CD4-positive, alpha-beta T cell (primary cell): ENCODE data around the gene ZNF823. TPM values are rescaled to one million over a fixed set of nuclear protein-coding genes. Genes with fewer than 3 reads are reported as not detected.

Experiments
- ATAC-seq: fragments of 200-7000 bp; cut with Tn5 transposase; one replicate; pipeline ENCODE4 v1.10.0; 2022; ENCODE audit warnings: mild to moderate bottlenecking; ENCODE audit not compliant: poor library complexity
- CTCF ChIA-PET: fragments of 350-600 bp; sonication (Branson Sonifier 250); formaldehyde crosslinking; loops from one replicate; lab custom pipeline; 2021; ENCODE audit warnings: antibody characterized with exemption, inconsistent platforms; lab: Charles Lee
- POLR2A ChIA-PET: fragments of 350-600 bp; sonication (Branson Sonifier 250); formaldehyde crosslinking; loops from one replicate; lab custom pipeline; 2021; ENCODE audit warnings: antibody characterized with exemption, inconsistent platforms; lab: Charles Lee
- DNase-seq, 14 experiments: peaks; one replicate each; pipeline ENCODE4 v3.0.0-alpha.2; 2013 to 2020; ENCODE audit warnings: mixed read lengths in 2 of 14
- H3K27ac ChIP-seq, 2 donors: one replicate each; pipeline versions ENCODE4 v1.5.1 to v1.7.0; 2013; ENCODE audit warnings: low read length in 2 of 2, low read depth in 1 of 2, mild to moderate bottlenecking in 1 of 2
- H3K27me3 ChIP-seq, 2 experiments: 1 replicate in 1 of 2; 2 replicates in 1 of 2; pipeline versions ENCODE4 v1.6.1 to v1.7.0; 2013; ENCODE audit warnings: low read length in 2 of 2, control low read depth in 1 of 2, mild to moderate bottlenecking in 1 of 2, moderate library complexity in 1 of 2; ENCODE audit not compliant: insufficient read depth in 2 of 2, control insufficient read depth in 1 of 2
- H3K36me3 ChIP-seq: one replicate; pipeline ENCODE4 v1.6.1; 2013; ENCODE audit warnings: low read length, control low read depth; ENCODE audit not compliant: insufficient read depth
- H3K4me1 ChIP-seq: one replicate; pipeline ENCODE4 v1.6.1; 2013; ENCODE audit warnings: low read length, control low read depth; ENCODE audit not compliant: insufficient read depth
- H3K4me3 ChIP-seq: one replicate; pipeline ENCODE4 v1.5.1; 2013; ENCODE audit warnings: mild to moderate bottlenecking, low read length, moderate library complexity
- H3K9me3 ChIP-seq, 2 experiments: 1 replicate in 1 of 2; 2 replicates in 1 of 2; pipeline versions ENCODE4 v1.6.1 to v1.7.0; 2013; ENCODE audit warnings: low read length in 2 of 2, mild to moderate bottlenecking in 2 of 2, control low read depth in 1 of 2, moderate library complexity in 1 of 2; ENCODE audit not compliant: control insufficient read depth in 1 of 2, insufficient read depth in 1 of 2
- H3K27ac Mint-ChIP-seq: one replicate; pipeline ENCODE4 v1.8.0; 2020; ENCODE audit warnings: mixed read lengths
- H3K27me3 Mint-ChIP-seq: one replicate; pipeline ENCODE4 v1.8.0; 2021; ENCODE audit warnings: mixed read lengths
- H3K36me3 Mint-ChIP-seq: one replicate; pipeline ENCODE4 v1.8.0; 2021; ENCODE audit warnings: low read depth, mixed read lengths
- H3K4me1 Mint-ChIP-seq: one replicate; pipeline ENCODE4 v1.8.0; 2021; ENCODE audit warnings: low read depth, mixed read lengths
- H3K4me3 Mint-ChIP-seq: one replicate; pipeline ENCODE4 v1.8.0; 2020; ENCODE audit warnings: mild to moderate bottlenecking, mixed read lengths
- H3K9me3 Mint-ChIP-seq: one replicate; pipeline ENCODE4 v1.8.0; 2020; ENCODE audit warnings: mixed read lengths
- CTCF ChIP-seq: fragments of 200-600 bp; IDR thresholded peaks from one replicate; pipeline ENCODE4 v1.8.0; 2022; ENCODE audit warnings: antibody characterized with exemption, mild to moderate bottlenecking
- intact Hi-C, 2 experiments: fragments of 100-400 bp; cut with DNase I in 1 of 2; cut with micrococcal nuclease in 1 of 2; formaldehyde crosslinking; loops; one replicate each; pipeline versions ENCODE4 v1.15.1 to v1.9.0; 2023 to 2025; cut with DNase I, micrococcal nuclease
- total RNA-seq, 174 experiments: library from RNA in 2 of 174; stranded (reverse) in 2 of 174; gene quantifications; one replicate each; pipeline ENCODE4 v1.2.3 and lab custom pipeline; 2021 to 2026

ZNF823 gene
- total RNA-seq, 2 experiments from 2014 or later: 1.7 to 2.2 TPM

GRCh38 chr19:11769995-11770394 lies 31.2 kb upstream of the ZNF823 start:
- POLR2A ChIA-PET: no interaction called here
- Histone ChIP-seq H3K27ac (no peak overlapping the region), H3K27me3 (no peaks in the 10 kb centered on the region), H3K9me3 (peaks cover 30 to 37% of the 10 kb centered on the region in 2 experiments), H3K4me3 (no peak overlapping the region), H3K36me3 (no peaks in the 10 kb centered on the region), H3K4me1 (peaks cover 23% of the 10 kb centered on the region)
- Mint-ChIP-seq H3K27ac (no peak overlapping the region), H3K27me3 (no peaks in the 10 kb centered on the region), H3K36me3 (peaks cover 83% of the 10 kb centered on the region), H3K9me3 (peaks cover 26% of the 10 kb centered on the region), H3K4me3 (no peak overlapping the region), H3K4me1 (peaks cover 23% of the 10 kb centered on the region)
- CTCF ChIA-PET: no interaction called here
- no peak for TF ChIP-seq CTCF
- no peak for ATAC-seq
- no peak for DNase-seq
- intact Hi-C loops: no loop called here

GRCh38 chr19:11767633-11768133 lies 28.9 kb upstream of the ZNF823 start:
- H3K4me3 Mint-ChIP-seq: peak overlapping the region; percentile 98
- ATAC-seq: no peak
- POLR2A ChIA-PET: interaction anchor here (1.2 to 1.6 kb wide), 3 partner anchors 29 to 80 kb away, joined by 3 to 9 read pairs (median 6); partner anchors contain the start of gene ZNF823

More at GRCh38 chr19:11767633-11768133, 28.9 kb upstream of the ZNF823 start:
- Mint-ChIP-seq H3K27me3 (peaks cover 8% of the 10 kb centered on the region), H3K9me3 (peaks cover 19% of the 10 kb centered on the region), H3K4me1 (peaks cover 23% of the 10 kb centered on the region), H3K36me3 (peaks cover 59% of the 10 kb centered on the region), H3K27ac (peak overlapping the region; percentile 88)
- H3K4me1 ChIP-seq: peaks cover 23% of the 10 kb centered on the region
- peak overlapping the region; percentile 13 to 23 for H3K27ac ChIP-seq
- peak overlapping the region; percentile 70 for H3K4me3 ChIP-seq
- no peaks in the 10 kb centered on the region for H3K36me3 ChIP-seq
- peak in 10 of 14 experiments; percentile 0 to 34 (median 18) for DNase-seq
- no peak for TF ChIP-seq CTCF
- intact Hi-C loops: loop anchor here in 1 of 2 experiments (1.0 kb wide), 1 partner anchor 28 kb away; no protein-coding TSS in a partner anchor
- H3K27me3 ChIP-seq: no peaks in the 10 kb centered on the region
- peaks cover 15 to 26% of the 10 kb centered on the region in 2 experiments for H3K9me3 ChIP-seq
- CTCF ChIA-PET: no interaction called here
